Activated naive CD8-positive, alpha-beta T cell (primary cell): ENCODE measurements around the gene MLN.

Experiments used
- H3K27ac Mint-ChIP-seq: one replicate; pipeline ENCODE4 v1.8.0; 2021; ENCODE audit warnings: mixed read lengths
- H3K27me3 Mint-ChIP-seq: one replicate; pipeline ENCODE4 v1.8.0; 2021; ENCODE audit warnings: mixed read lengths
- H3K36me3 Mint-ChIP-seq: one replicate; pipeline ENCODE4 v1.8.0; 2021; ENCODE audit warnings: mixed read lengths
- H3K4me1 Mint-ChIP-seq: one replicate; pipeline ENCODE4 v1.8.0; 2021; ENCODE audit warnings: low read depth, mixed read lengths
- H3K4me3 Mint-ChIP-seq: one replicate; pipeline ENCODE4 v1.8.0; 2021; ENCODE audit warnings: mild to moderate bottlenecking, mixed read lengths
- H3K9me3 Mint-ChIP-seq: one replicate; pipeline ENCODE4 v1.8.0; 2021; ENCODE audit warnings: low read depth, mixed read lengths

Gene MLN

DNA sequence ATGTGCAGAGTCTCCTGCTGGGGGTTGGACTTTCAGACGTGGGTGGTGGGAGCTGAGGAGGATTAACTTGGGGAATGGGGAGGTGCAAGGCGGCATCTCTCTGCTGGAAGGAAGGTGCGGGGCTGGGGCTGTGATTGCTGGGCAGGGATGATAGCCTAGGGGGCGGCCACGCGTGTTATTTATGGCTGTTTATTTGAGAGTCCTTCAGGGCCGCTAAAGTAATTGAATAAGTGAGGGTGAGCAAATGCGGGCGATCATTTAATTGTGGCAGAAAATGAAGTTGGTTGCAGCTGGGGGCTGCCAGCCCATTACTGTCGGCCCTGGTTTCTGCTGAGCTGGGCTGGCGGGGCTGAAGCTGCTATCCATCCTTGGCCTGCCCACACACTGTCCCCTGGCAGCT lies 49.6 kb downstream of the MLN start:
- H3K9me3 Mint-ChIP-seq, result no peaks in the 10 kb centered on the region
- H3K4me1 Mint-ChIP-seq, result no peaks in the 10 kb centered on the region
- no peaks in the 10 kb centered on the region for H3K36me3 Mint-ChIP-seq
- no peak overlapping the region for H3K4me3 Mint-ChIP-seq
- H3K27me3 Mint-ChIP-seq, result no peaks in the 10 kb centered on the region
- H3K27ac Mint-ChIP-seq, result no peak overlapping the region

GRCh38 chr6:33752646-33753015 lies 51.2 kb downstream of the MLN start:
- Mint-ChIP-seq H3K27me3 (no peaks in the 10 kb centered on the region), H3K4me3 (no peak overlapping the region), H3K9me3 (no peaks in the 10 kb centered on the region), H3K27ac (no peak overlapping the region), H3K36me3 (no peaks in the 10 kb centered on the region), H3K4me1 (no peaks in the 10 kb centered on the region)

- no peaks in the 10 kb centered on the region for H3K9me3 Mint-ChIP-seq
- no peak overlapping the region for H3K27ac Mint-ChIP-seq
- H3K4me1 Mint-ChIP-seq, result no peaks in the 10 kb centered on the region
- H3K4me3 Mint-ChIP-seq, result no peak overlapping the region
- no peaks in the 10 kb centered on the region for H3K36me3 Mint-ChIP-seq
- no peaks in the 10 kb centered on the region for H3K27me3 Mint-ChIP-seq
These were observed 51.8 kb downstream of the MLN start for GRCh38 chr6:33751771-33752645.

DNA sequence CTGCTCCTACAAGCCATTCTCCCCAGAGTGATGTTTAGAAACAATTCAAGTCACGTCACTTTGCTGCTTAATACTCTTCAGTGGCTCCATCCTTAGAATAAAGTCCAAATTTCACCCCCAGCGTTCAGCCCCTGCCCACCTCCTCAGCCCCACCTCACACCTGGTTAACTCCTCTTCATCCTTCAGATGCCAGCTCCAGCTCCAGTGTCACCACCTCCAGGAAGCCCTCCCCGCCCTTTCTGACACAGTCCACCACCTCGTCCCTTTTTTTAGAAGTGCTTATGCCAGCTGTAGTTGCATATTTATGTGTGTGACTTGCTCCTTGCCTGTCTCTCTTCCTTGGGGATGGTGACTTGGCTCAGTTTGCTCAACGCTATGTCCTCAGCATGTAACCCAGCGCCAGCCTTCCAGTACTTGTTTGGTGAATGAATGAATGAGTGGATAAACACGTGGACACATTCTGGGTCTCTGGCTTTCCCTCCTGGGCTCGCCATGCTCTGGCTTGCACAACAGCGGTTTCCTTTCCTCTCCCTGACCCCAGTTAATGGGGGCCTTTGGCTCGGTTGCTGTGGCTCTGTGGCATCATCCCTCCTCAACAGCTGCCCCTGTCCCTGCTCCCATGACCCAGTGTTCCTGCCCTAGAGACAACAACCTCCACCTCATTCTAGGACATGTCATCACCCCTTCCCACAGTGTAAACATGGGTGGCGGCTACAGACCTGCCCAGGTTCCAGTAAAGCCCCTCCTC lies 53.4 kb downstream of the MLN start:
- Mint-ChIP-seq H3K27me3 (no peaks in the 10 kb centered on the region), H3K4me3 (no peak overlapping the region), H3K9me3 (no peaks in the 10 kb centered on the region), H3K36me3 (no peaks in the 10 kb centered on the region), H3K27ac (no peak overlapping the region), H3K4me1 (no peaks in the 10 kb centered on the region)

GRCh38 chr6:33749401-33749800 lies 54.4 kb downstream of the MLN start:
- Mint-ChIP-seq H3K27me3 (no peaks in the 10 kb centered on the region), H3K9me3 (no peaks in the 10 kb centered on the region), H3K4me1 (peaks cover under 1% of the 10 kb centered on the region), H3K27ac (no peak overlapping the region), H3K36me3 (no peaks in the 10 kb centered on the region), H3K4me3 (no peak overlapping the region)

DNA sequence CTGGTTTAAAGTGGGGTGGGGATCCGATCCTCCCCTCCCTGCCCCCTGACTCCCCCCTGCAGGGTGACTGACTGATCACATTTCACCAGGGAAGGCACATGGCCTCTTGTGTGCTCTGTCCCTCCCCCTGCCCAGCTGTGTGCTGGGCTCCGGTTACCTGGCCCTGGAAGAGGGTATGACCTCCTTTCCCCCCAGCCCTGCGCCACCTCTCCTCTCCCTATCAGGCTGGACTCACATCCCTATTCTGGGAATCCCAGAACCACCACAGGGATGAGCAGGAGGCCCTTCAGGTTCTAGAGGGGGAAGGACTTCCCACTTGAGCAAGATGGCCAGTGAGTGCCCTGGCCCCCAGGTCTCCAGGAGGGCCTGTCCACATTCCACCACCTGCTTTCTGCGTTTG lies 55.0 kb downstream of the MLN start:
- H3K4me3 Mint-ChIP-seq, result no peak overlapping the region
- no peaks in the 10 kb centered on the region for H3K27me3 Mint-ChIP-seq
- H3K9me3 Mint-ChIP-seq, result no peaks in the 10 kb centered on the region
- H3K4me1 Mint-ChIP-seq, result peaks cover 3% of the 10 kb centered on the region
- no peaks in the 10 kb centered on the region for H3K36me3 Mint-ChIP-seq
- no peak overlapping the region for H3K27ac Mint-ChIP-seq

- no peaks in the 10 kb centered on the region for H3K27me3 Mint-ChIP-seq
- no peak overlapping the region for H3K27ac Mint-ChIP-seq
- H3K36me3 Mint-ChIP-seq, result no peaks in the 10 kb centered on the region
- peaks cover 3% of the 10 kb centered on the region for H3K4me1 Mint-ChIP-seq
- no peaks in the 10 kb centered on the region for H3K9me3 Mint-ChIP-seq
- H3K4me3 Mint-ChIP-seq, result no peak overlapping the region
These were observed 56.0 kb downstream of the MLN start for GRCh38 chr6:33747823-33748222.

DNA sequence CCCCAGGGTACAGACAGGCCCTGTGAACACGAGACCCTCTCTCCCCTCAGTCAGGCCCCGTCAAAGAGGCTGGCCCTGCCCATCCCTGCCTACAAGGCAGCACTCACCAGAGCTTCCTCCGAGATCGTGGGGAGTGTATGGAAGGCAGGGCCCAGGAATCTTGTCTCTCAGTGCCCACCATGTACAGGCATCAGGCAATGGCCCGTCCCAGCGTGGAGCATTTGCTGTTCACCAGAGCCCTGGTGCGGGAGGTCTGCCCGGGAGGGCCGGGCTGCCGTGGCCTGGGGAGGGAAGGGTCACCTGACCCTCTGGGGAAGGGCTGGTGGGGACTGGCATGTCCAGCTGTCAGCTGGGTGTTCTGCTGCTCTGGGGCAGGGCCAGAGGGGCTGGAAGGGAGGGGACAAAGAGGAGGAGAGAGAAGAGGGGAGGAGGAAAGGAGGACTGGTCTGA lies 57.1 kb downstream of the MLN start, which contains the start of gene IP6K3:
TSS of gene IP6K3 (minus strand) at position 255 of the 450 bp plus-strand sequence. CDS start 11,429 bp downstream, outside the sequence.
- no peak within 1 kb of the TSS for H3K4me3 Mint-ChIP-seq
- H3K9me3 Mint-ChIP-seq, result no peaks in the 10 kb centered on the region
- H3K27ac Mint-ChIP-seq, result no peak within 1 kb of the TSS
- peaks cover 3% of the 10 kb centered on the region for H3K4me1 Mint-ChIP-seq
- no peaks in the 10 kb centered on the region for H3K36me3 Mint-ChIP-seq
- H3K27me3 Mint-ChIP-seq, result peaks cover 2% of the 10 kb centered on the region

DNA sequence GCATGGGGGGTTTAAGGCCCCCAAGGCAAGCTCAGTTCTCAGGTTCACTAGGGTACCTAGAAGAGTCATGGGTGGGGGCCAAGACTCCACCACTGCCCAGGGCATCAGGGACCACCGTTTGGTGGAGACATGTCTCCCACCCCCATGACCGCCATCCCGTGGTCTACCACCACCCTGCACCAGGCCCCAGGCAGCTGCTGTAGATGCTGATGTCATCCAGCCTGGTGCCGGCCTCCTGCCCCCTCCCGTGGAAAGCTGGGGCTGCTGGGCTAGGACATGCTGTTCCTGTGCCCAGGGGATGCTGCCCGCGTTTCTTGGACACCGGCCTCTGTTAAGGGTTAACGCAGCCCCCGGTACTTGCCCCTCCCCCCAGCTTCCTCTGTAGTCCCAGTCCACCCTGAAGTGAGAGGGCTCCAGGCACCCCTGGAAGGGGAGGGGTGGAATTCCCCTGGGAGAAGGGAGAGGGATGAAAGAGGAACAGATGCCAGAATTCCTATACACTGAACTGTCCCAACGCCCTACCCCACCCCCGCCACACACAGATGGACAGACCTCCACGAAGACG lies 57.7 kb downstream of the MLN start:
- H3K36me3 Mint-ChIP-seq, result no peaks in the 10 kb centered on the region
- no peak overlapping the region for H3K4me3 Mint-ChIP-seq
- H3K9me3 Mint-ChIP-seq, result no peaks in the 10 kb centered on the region
- H3K27ac Mint-ChIP-seq, result no peak overlapping the region
- H3K27me3 Mint-ChIP-seq, result peaks cover 2% of the 10 kb centered on the region
- peaks cover 3% of the 10 kb centered on the region for H3K4me1 Mint-ChIP-seq

- Mint-ChIP-seq H3K4me3 (no peak overlapping the region), H3K9me3 (no peaks in the 10 kb centered on the region), H3K27ac (no peak overlapping the region)
These were observed 58.3 kb downstream of the MLN start for GRCh38 chr6:33745548-33745947.

DNA sequence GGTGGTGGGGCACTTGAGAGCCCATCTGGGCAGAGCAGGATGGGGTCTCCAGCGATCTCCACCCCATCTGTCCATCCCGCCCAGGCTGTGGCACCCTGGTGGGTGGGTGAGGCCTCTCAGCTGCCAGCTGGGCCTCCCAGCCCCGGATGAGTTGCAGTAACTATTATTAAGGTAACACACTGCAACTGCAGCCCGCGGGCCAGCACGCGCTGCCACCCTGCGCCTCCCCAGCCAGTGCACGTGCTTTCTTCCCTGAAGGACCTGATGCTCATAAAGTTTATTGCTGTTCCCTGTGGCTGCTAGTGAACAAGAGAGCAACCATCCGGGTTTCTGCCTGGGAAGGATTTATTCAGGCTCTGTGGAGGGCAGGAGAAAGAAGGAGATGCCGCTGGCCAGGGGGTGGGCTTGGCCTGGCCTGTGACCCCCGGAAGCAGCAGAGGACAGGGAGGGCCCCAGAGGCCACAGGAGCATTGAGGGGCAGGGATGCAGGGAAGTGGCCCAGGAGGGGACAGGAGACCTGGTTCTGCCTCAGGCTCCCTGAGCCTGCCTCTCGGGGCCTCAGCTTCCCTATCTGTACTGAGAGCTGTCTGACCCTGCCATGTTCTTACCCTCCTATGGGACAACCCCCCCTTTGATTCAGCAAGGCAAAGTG lies 58.8 kb downstream of the MLN start:
- Mint-ChIP-seq H3K4me1 (peaks cover 3% of the 10 kb centered on the region), H3K27ac (no peak overlapping the region), H3K27me3 (peaks cover 2% of the 10 kb centered on the region), H3K4me3 (no peak overlapping the region), H3K36me3 (no peaks in the 10 kb centered on the region), H3K9me3 (no peaks in the 10 kb centered on the region)

More at GRCh38 chr6:33745548-33745947, 58.3 kb downstream of the MLN start:
- H3K36me3 Mint-ChIP-seq, result no peaks in the 10 kb centered on the region
- H3K4me1 Mint-ChIP-seq, result peaks cover 3% of the 10 kb centered on the region
- H3K27me3 Mint-ChIP-seq, result peaks cover 2% of the 10 kb centered on the region
